ENCODE results near the gene CRMP1. TPM values are rescaled to one million over a fixed set of nuclear protein-coding genes. Genes with fewer than 3 reads are reported as not detected.

CRMP1 gene
- total RNA-seq, 1 donor from 2014 or later = 1.3 TPM

DNA sequence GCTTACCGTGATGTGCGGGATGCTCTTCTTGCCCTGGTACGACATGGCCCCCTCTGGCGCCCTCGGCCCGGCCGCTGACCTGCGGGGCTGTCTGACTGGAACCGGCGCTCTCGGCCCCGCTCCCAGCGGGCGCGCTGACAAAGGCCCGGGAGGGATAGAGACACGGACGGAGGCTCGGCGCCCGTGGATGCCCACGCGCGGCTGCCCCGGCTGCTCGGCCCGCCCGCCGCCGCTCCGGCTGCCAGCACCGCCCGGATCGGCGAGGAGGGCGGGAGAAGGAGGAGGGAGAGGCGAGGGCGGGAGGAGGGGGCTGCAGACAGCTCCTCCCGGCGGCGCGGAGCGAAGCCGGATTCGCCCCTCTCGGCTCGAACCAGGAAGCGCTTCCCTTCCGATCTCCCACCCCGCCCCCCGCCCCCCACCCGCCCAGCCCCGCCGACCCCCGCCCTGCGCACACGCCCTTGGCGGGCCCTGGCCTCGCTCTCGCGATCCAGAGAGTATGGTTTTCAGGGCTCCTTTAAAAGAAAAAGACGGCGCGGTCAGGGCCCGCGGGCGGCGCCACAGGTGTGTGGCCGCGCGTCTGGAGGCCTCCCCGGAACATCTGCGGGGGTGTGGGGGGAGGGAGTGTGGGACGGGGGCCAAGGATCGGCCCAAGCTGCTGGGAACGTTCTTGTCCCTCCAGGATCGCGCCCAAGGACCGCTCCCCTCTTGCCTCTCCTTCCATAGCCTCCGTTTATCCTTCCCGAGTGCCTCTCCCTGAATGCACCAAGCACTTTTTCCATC lies 4.5 kb downstream of the CRMP1 start:
- no peak for DNase-seq (ENCODE audit: low spot score)

DNA sequence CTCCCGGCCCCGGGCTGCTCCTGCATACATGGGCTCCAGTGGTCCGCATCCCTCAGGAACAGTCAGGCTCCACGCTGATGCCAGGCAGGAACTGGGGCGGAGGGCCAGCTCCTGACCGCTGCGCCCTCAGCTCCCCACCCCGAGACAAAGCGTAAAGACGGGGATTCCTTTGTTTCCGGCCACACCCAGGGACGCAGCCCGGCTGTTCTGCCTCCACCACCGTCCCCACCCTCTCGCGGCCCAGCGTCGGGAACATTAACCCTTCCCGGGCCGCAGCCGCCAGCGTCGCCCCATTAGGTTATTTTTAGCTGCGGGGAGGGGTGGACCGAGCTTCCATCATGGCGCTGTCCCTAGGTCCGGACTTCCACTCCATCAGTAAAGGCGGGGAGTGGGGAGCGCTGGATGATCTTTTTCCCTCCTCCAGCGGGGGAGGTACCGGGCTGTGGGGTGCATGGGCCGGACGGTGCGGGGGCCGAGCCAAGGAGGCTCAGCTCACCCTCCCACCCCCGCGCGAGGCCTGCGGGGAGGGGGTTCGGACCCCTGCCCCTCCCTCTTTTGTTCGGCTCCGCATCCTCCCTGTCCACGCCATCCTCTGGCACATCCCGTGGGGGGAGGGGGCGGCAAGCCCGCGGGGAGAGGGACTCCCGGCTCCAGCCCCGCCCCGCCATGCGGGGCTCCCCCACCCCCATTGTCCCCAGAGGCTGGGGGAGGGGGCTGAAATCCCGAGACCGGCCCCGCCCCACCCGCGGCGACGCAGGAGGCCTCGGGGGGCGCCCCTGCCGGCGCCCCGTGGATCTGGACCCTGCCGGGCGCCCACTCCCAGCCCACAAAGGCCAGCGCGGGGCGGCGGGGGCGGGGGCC lies 5.3 kb downstream of the CRMP1 start:
- no peak for DNase-seq (ENCODE audit: low spot score)

DNA sequence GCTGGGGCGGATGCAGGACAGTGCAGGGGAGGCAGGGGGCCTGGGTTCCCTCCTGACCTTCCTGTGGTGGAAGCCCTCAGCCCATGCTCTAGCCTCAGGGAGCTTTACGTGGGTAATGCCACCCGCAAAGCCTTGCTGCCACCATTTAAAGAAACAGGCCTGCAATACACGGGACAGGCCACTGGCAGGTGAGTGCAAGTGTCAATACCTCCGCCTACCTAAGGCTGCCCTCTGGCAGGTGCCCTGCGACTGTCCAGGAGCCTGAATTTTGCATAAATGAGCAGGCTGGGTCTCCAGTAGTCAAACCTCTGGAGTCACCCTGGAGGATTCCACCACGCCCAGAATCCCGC lies 5.9 kb downstream of the CRMP1 start:
- DNase-seq (ENCODE audit: low spot score) = no peak

DNA sequence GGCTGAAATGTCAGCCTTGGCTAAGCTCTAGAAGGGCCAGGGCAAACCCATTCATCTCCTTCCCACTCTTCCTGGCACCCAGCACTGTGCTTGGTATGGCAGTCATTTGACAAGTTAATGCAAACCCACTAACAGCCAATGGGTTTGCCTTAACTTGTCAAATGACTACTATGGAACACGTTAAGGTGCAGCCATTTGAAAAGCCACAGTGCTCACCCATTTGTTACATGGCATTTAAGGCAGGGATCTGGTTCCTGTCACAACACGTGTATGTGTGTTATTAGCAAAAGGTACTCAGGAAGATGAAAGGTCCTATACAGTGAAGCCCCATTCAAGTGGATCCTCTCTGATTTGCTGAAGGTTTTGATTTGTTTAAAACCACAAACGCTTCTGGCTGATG lies 7.2 kb downstream of the CRMP1 start:
- no peak for DNase-seq (ENCODE audit: low spot score)

DNA sequence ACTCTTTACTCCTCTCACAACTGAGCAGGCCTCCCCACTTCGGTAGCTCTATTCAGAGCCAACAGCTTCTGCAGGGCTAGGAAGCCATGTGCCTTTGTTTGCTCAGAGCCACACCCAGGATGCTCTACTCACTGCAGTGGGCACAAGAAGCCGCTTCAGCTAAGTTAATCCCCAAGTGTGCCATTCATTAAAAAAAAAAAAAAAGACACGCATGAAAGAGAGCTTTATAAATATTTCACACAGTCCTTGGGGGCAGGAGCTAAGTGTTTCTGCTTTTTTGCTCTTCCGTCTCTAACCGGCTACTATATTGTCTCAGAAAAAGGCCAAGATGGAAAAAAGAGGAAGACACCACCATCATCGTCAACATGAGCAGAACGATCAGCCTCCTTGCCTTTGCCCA lies 8.1 kb downstream of the CRMP1 start:
- no peak for DNase-seq (ENCODE audit: low spot score)

DNA sequence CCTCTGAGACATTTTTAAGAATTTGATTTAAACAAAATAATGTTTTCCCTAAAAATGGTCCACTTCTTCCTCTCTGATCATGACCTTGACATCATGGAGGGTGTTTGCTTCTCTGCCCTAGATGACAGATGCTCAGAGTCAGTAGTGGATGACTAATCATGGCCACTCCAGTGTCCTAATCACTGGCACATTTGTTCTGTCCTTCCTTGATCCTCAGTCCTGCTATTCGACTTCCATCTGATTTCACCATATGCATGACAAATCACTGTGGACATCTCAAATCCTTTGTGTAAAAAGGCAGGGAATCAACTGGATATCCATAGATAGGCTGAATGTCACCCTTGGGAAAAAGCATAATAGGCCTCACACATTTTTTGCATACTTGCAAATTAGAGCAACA lies 9.0 kb downstream of the CRMP1 start:
- DNase-seq (ENCODE audit: low spot score) = no peak

DNA sequence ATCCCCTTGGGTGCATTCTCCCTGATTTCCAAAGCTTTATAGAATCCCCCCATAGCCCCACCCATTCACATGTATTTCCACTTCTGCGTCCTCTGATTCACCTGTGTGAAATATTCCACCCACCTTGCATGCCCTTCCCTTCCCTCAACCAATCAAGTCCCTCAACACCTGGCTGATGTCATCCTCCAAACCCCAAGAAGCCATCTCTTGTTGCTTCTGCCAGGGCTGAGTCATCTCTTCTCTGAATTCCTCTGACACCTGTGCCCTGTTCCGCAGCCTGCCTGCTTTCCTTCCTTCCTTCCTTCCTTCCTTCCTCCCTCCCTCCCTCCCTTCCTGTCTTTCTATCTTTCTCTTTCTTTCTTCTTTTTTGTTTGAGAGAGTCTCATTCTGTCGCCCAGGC lies 9.9 kb downstream of the CRMP1 start:
- no peak for DNase-seq (ENCODE audit: low spot score)

DNA sequence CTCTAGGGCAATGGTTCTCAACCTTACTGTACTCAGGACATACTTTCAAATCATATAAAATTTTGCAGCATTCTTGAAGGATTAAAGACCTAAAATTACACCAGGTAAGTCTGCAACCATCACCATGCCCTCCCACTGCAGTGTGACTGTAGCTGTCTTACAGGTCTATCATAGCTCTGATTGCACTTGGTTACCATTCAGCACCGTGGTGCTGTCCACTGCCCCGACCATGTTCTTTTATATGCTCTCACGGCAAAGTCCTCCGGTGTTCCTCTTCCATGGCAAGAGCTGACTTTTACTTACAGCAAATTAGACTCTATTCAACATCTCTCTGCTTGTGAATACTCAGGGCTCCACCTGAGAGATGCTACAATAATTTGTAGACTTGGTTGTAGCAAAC lies 11.5 kb downstream of the CRMP1 start:
- no peak for DNase-seq (ENCODE audit: low spot score)

DNA sequence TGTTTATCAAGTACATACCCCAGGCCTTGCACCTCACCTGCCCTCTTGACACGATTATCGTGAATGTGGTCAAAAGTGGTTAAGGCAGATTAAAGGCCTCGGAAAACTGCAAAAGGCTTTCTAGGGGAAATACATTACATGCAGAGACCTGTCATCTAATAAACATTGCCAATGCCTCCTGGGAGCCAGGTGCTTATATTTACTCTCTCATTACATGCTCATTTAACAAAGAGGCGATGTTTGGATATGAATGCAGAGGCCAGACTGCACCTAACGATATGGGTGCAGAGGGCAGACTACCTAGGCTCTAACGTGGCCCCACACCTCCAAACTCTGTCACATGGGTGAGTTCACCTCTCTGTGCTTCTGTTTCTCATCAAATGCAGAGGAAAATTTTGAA lies 14.5 kb downstream of the CRMP1 start:
- no peak for DNase-seq (ENCODE audit: low spot score)

DNA sequence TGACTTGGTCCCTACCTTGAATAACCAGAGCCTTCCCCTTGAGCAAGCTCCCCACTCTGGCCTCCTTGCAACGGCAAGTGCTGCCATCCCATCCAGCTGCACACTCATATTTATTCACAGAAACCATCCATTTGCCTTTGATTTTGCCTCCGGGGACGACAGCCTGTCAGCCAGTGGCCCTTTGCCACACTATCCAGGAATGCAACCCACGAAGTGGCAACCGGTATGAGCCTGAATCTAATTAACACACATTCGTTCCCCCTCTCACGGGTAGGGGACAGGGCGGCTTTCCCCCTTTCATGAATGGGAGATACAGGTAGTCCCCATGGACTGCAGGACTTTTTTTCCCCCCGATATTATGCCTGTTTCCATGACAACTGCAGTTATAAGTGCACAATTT lies 15.5 kb downstream of the CRMP1 start:
- DNase-seq (ENCODE audit: low spot score) = no peak

DNA sequence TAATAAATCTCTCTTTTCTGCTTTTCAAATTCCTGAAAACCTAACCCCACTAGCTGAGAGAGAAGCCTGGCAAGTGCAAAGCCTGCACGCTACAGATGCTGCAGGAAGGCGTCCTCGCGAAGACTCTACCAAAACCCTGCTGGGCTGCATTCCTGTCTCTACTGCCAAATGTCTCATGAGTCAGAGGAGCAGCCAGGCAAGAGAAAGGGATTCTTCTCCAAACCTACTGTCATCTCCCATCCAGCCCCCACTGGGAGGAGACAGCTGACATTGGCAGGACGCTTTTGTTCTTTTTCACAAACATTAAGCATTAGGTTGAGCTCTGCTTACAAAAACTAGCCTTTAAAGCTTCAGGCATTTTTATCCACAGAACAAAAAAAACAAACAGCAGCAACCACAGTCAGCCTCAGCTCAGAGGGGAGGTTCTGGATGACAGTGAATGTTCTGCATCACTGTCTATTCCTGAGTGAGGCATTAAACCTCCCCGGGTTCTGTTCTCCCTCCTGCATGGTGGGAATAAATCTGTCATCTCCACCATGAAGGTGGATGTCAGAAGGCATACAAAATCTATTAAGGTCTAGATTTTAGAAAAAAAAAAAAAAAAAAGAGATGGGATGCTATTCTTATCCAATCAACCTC lies 18.0 kb downstream of the CRMP1 start:
- DNase-seq (ENCODE audit: low spot score) = no peak

DNA sequence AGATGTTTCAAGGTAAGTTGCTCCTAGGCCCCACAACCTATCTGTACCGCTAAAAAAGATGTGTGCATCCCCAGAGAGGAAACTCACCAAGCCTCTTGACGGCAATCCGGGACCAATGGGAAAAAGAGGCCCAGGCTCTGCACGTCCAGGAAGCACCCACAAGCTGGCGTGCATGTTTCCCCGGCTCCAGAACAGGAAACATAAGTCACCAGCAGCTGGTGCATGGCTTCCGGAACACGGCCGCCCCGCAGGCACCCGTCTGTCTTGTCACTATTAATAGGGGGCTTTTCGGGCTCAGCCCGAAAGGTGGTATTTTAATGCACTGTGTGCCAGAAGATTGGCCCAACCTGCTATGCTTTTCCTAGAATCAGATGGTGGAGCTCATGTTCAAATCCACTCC lies 22.2 kb downstream of the CRMP1 start:
- no peak for DNase-seq (ENCODE audit: low spot score)

DNA sequence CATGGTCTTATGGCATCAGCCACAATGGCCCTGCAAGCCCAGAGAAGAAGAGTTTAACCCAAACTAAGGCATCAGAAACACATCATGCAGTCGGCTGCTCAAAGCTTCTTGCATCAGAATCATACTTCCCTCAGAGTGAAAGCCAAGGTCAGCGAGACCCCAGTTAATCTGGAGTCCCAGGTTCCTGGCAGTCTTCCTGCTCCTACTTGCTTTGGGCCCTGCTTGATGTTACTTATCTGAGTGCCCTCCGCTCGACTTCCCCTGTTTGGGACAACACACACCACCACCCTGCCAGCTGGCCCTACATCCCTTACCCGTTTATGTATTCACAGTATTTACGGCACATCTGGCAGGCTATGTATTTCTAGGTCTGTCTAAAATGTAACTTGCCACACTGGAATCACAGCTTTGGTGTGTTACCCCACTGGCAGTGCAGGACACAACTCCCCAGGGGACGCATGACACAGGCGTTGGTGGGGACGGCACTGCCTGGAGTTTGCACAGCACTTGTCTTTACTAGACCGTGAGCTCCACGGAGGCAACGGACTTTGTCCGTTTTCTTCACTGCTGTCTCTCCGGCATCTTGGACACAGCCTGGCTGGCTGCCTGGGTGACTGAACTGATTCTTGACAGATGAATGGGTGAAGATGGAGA lies 22.8 kb downstream of the CRMP1 start:
- no peak for DNase-seq (ENCODE audit: low spot score)

DNA sequence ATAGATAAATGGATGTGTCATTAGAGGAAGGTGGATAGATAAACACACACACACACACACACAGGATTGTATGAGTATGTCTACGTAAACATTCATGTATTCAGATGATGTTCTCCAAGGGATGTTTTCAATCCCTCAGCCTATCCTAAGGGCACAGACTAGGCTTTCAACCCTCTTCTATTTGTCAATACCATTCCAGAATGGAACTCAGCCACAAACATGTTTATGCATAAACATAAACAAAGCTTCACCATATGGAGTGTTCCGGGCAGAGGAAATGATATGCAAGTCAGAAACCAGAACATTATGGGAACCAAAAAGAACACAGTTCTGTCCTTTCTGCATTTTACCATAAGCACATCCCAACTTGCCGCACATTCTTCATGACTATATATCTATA lies 25.0 kb downstream of the CRMP1 start:
- DNase-seq (ENCODE audit: low spot score) = no peak

DNA sequence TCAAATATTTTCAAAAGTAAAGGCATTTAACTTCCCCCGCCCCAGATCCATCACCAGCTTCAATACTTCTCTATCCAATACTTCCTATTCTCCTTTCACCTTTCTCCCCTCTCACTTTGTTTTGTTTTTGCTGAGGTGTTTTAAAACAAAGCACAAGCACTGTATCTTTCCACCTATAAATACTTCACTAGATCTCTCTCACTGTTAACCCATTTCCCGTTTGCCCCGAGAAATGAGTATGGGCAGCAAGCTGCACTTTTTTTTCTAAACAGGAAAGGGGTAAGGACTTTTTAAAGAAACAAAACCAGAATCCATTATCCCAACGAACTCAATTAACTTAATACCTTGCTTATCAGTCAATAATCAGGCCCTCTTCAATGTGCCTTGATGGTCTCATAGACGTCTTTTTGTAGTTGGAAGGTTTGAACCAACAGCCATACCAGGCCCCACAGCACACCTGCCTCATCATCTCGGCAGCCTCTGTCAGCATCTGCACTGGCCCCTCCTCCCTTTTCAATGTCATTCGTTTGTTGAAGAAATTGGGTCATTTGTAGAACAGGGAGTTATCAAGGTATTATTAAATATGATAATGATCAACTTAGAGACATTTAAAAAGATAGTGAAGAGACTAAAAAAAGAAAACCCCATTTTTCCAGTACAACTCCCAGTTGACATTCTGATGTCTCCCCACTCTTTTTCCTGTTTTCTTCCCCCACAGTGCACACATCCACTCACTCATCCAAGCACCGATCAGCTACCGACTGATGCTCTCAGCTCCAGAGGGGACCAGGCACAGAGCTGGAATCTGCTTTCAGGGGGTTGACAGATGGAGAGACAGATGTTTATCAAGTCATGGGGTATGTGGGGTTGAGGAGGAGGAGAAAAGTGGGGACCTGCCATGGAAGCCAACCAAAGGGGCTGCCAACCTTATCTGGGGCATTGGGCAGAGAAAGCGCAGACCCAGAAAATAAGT lies 25.8 kb downstream of the CRMP1 start:
- no peak for DNase-seq (ENCODE audit: low spot score)

DNA sequence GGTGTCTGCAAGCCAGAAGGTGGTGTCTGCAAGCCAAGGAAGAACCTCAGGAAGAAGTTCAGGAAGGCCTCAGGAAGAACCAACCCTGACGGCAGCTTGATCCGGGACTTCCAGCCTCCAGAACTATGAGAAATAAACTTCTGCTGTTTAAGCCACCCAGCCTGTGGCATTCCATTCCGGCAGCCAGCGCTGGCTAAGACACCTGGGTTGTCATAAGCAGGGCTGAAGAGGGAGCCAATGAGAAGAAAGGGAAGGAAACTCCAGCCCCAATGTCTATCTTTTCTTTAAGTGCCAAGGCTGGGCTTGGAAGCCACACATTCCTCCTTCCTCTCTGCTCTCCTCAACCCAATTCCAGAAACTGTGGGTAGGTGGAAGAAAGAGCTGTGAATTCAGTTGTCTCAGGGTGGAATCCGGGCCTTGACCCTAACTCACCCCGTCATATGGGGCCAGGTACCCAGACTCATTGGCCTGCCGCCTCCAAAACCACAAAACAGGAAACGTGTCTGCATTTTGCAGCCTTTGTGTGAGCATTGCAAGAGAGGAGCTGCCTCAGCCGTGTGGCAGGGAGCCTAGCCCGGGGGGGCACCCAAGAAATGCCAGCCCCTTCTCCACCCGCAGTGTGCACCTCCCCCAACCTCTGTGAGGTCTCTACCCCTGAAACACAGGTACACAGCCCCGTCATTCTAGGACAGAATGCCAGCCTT lies 26.8 kb downstream of the CRMP1 start:
- DNase-seq (ENCODE audit: low spot score) = no peak

DNA sequence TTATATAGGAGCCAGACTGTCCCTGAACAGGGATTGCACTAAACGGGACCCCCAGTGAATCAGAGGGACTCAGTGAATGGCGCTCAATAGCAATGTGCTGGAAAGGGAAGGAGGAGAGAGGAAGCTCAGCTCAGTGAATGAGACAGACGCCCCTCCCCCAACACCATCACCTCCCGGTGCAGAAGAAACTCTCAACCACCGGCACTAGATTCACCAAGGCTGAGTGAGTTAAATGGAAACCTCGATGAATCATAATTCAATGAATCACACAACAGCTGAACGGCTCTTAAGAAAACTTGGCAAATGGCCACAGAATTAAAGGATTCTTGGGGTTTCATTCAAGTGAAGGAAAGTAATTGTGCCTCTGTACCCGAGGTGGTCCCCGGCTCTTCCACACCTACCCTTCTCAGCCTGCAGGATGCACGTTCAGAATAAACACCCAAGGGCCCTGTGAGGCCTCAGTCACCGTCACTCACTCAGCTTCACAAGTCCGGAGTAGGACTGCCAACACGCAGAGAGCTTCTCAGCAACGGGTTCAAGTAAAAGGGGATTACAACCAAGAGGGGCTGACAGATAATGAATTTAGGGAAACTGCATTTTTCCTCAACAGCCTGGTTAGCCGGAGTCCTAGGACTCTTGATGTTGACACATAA lies 29.3 kb downstream of the CRMP1 start:
- no peak for DNase-seq (ENCODE audit: low spot score)

DNA sequence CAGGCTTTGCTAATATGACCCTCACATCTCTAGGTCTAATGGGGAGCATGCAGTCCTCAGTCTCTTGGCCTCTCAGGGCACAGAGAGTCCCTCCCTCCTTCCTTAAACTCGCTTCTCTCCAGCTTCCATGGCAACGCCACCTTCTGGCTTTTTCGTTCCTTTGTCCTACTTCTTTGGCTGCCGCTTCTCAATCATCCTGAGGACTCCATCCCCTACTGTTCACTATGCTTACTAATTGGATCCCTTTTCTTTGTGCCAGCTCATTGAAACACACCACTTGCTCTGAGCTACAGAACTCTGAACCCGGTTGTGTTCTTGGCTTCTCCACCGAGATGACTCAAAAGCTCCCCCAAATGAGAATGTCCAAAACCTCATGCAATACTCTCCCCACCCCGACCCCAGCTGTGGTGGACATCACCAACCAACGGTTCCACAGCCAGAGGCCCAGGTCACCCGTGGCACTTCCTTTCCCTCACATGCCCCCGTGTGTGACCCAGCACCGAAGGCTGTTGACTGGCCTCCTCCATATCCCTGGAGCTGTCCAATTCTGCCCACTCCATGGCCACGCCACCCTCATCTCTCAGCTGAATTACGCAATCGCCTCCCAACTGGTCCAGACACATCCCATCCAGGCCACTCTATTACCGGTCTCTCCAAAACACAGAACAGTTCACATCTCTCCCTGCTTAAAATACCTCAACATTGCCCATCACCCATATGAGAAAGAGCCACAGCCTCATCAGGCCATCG lies 34.7 kb downstream of the CRMP1 start:
- DNase-seq (ENCODE audit: low spot score) = no peak

DNA sequence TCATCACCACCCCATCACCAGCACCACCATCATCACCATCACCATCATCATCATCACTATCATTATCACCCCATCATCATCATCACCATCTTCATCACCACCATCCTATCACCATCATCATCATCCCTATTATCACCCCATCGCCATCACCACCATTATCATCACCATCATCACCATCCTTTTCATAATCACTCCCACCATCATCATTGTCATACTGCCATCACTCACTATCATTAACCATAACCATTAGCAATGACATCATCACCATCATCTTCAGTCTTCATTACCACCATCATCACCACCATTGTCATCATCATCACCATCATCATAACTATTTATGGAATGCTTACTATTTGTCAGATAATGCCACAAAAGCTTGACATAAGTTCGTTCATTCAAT lies 35.7 kb downstream of the CRMP1 start:
- no peak for DNase-seq (ENCODE audit: low spot score)
